Bronchial epithelial cell (primary cell): ENCODE data around the gene ELOVL1. TPM values are rescaled to one million over a fixed set of nuclear protein-coding genes. Genes with fewer than 3 reads are reported as not detected.
A peak's percentile ranks its signal among the peaks of the same experiment; 100 is the strongest.
"Not testable (repeated sequence)": the region's sequence is repeated elsewhere in the genome, so short reads cannot be mapped to it uniquely, and the experiment has no call there.

Experiments
- DNase-seq: peaks from one replicate; pipeline ENCODE4 v3.0.0-alpha.2; 2010; ENCODE audit warnings: low read depth
- FAIRE-seq: peaks from 2 replicates; lab custom pipeline; 2011; peaks lifted over from hg19 to GRCh38; lab: Jason Lieb, UNC
- H3K27me3 ChIP-seq: 2 replicates; pipeline ENCODE4 v1.5.1; 2011; ENCODE audit warnings: low read length; ENCODE audit not compliant: control insufficient read depth, insufficient read depth
- H3K36me3 ChIP-seq: 2 replicates; pipeline ENCODE4 v1.5.1; 2011; ENCODE audit warnings: low read length; ENCODE audit not compliant: control insufficient read depth, insufficient read depth
- H3K4me3 ChIP-seq: 2 replicates; pipeline ENCODE4 v1.5.1; 2011; ENCODE audit warnings: mild to moderate bottlenecking, low read depth, low read length, control low read depth
- CTCF ChIP-seq: IDR thresholded peaks from 2 replicates; pipeline ENCODE4 v1.5.1; 2011; ENCODE audit warnings: mild to moderate bottlenecking, moderate library complexity, low read length, control low read depth, inconsistent platforms; ENCODE audit not compliant: insufficient read depth, severe bottlenecking
- total RNA-seq: library from RNA; depleted of rRNA; stranded (reverse); fragments of >200 nt; gene quantifications from 2 replicates; pipeline ENCODE4 v1.2.1, GENCODE V29; 2014

Gene ELOVL1
- total RNA-seq, 1 donor from 2014 or later = 55.8 TPM

DNA sequence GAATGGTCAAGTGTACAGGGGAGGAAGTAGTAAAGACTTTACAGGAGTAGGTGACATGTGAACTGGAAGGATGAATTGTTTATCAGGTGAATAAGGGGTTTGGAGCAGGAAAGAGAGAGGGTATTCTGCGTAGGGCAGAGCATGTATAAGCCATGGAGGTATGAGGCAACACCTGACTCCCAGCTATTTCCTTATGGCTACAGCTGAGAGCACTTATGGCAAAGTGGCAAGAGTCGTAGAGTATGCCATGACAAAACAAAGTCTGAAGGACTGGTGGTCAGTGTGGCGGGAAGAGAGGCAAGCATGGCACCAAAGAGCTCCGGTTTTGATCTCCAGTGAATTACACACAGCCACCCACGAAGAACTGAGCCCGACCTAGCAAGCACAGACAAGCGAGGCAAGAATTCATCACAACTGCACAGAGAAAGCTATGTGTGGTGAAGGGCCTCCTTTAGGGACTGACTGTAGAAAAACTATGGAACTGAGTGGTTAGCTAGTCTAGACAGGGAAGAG is 9.0 kb upstream of the ELOVL1 start:
- Histone ChIP-seq H3K36me3 (peaks cover 3% of the 10 kb centered on the region), H3K27me3 (no peaks in the 10 kb centered on the region), H3K4me3 (no peak overlapping the region)
- DNase-seq (no peak), FAIRE-seq (peak; percentile 50)
- no peak for TF ChIP-seq CTCF

- Histone ChIP-seq H3K36me3 (no peaks in the 10 kb centered on the region), H3K27me3 (no peaks in the 10 kb centered on the region), H3K4me3 (no peak overlapping the region)
- FAIRE-seq (peak; percentile 75), DNase-seq (peak; percentile 96)
- no peak for TF ChIP-seq CTCF
These were observed 5.5 kb upstream of the ELOVL1 start for GRCh38 chr1:43373066-43373940.

DNA sequence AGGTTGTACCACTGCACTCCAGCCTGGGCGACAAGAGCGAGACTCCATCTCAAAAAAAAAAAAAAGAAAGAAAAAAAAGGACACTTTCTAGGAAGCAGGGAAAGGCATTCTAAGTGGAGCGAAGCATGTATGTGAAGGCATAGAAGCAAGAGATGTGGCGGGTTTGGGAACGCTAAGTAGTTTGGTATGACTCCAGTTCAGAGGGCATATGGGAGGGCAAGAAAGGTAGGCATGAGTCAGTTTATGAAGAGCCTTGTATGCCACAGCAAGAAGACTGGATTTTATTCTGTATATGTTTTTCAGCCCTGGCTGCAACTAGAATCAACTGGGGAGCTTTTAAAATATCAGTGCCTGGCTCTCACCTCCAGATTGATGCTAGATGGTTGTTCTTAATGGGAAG is 4.4 kb upstream of the ELOVL1 start:
- TF ChIP-seq CTCF = no peak
- Histone ChIP-seq H3K27me3 (no peaks in the 10 kb centered on the region), H3K4me3 (no peak overlapping the region), H3K36me3 (no peaks in the 10 kb centered on the region)
- DNase-seq (peak; percentile 63), FAIRE-seq (no peak)

- Histone ChIP-seq H3K27me3 (no peaks in the 10 kb centered on the region), H3K4me3 (no peak overlapping the region), H3K36me3 (peaks cover 1% of the 10 kb centered on the region)
- FAIRE-seq (no peak), DNase-seq (no peak)
- no peak for TF ChIP-seq CTCF
These were observed 2.8 kb upstream of the ELOVL1 start for GRCh38 chr1:43370564-43370963.

- not testable (repeated sequence) for H3K27me3 ChIP-seq, H3K36me3 ChIP-seq, DNase-seq, H3K4me3 ChIP-seq, FAIRE-seq
These were observed 2.0 kb upstream of the ELOVL1 start for GRCh38 chr1:43369779-43370178.

DNA sequence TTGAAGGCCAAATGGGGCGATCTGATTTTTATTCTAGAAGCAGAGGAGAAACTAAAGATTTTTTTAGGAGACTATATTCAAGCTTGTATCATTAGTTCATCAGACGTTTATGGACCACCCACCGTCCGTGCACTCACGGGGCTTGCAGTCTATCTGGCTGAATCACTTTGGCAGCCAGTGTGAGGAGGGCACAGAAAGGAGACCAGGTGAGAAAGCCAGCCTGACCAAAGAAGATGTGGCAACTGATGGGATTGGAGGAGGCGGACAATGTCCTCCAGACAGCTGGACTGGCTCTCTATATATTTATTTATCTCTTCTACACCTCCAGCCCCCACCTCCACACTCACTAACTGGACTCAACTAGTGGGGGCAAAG is 822 bp upstream of the ELOVL1 start:
- Histone ChIP-seq H3K36me3 (peaks cover 21% of the 10 kb centered on the region), H3K27me3 (no peaks in the 10 kb centered on the region), H3K4me3 (peak overlapping the region; percentile 74)
- FAIRE-seq (no peak), DNase-seq (no peak)
- no peak for TF ChIP-seq CTCF
